PFSK-1 (cell line): ENCODE results near the gene USF1.

Experiments
- FOXP2 ChIP-seq: optimal IDR thresholded peaks from 2 replicates; pipeline ENCODE3; 2011; ENCODE audit warnings: borderline replicate concordance, control low read depth, inconsistent platforms; ENCODE audit not compliant: insufficient read depth; ENCODE audit errors: extremely low read length, extremely low read depth
- SIN3A ChIP-seq: IDR thresholded peaks from 2 replicates; pipeline ENCODE4 v1.6.1; 2012; ENCODE audit warnings: mild to moderate bottlenecking, low read length, moderate library complexity, borderline replicate concordance; ENCODE audit not compliant: insufficient read depth
- TF ChIP-seq, protein P1 (sequence below), 2 experiments: IDR thresholded peaks; 2 replicates each; pipeline versions ENCODE4 v1.6.1 to v1.8.0; 2011 to 2012; ENCODE audit warnings: low read depth in 2 of 2, low read length in 2 of 2, control low read depth in 1 of 2, inconsistent platforms in 1 of 2, mild to moderate bottlenecking in 1 of 2, moderate library complexity in 1 of 2; ENCODE audit not compliant: insufficient read depth in 1 of 2

- TF ChIP-seq SIN3A, result no peak
- TF ChIP-seq FOXP2, result no peak
- TF ChIP-seq, protein P1, sequence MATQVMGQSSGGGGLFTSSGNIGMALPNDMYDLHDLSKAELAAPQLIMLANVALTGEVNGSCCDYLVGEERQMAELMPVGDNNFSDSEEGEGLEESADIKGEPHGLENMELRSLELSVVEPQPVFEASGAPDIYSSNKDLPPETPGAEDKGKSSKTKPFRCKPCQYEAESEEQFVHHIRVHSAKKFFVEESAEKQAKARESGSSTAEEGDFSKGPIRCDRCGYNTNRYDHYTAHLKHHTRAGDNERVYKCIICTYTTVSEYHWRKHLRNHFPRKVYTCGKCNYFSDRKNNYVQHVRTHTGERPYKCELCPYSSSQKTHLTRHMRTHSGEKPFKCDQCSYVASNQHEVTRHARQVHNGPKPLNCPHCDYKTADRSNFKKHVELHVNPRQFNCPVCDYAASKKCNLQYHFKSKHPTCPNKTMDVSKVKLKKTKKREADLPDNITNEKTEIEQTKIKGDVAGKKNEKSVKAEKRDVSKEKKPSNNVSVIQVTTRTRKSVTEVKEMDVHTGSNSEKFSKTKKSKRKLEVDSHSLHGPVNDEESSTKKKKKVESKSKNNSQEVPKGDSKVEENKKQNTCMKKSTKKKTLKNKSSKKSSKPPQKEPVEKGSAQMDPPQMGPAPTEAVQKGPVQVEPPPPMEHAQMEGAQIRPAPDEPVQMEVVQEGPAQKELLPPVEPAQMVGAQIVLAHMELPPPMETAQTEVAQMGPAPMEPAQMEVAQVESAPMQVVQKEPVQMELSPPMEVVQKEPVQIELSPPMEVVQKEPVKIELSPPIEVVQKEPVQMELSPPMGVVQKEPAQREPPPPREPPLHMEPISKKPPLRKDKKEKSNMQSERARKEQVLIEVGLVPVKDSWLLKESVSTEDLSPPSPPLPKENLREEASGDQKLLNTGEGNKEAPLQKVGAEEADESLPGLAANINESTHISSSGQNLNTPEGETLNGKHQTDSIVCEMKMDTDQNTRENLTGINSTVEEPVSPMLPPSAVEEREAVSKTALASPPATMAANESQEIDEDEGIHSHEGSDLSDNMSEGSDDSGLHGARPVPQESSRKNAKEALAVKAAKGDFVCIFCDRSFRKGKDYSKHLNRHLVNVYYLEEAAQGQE (IDR thresholded peaks at IDR 0.05; ENCODE audit: insufficient read depth in 1 of 2, low read depth in 2 of 2, low read length in 2 of 2), result no peak
These were observed 8.5 kb upstream of the USF1 start for GRCh38 chr1:161054232-161054631.
